Measurements from ENCODE around the gene CKAP2L. TPM values are rescaled to one million over a fixed set of nuclear protein-coding genes. Genes with fewer than 3 reads are reported as not detected.

The CKAP2L gene
- total and polyA plus RNA-seq, 10 of the 15 experiments (the other 5 are each of a cell fraction or from before 2014, with no cell fraction given), result 10.5 to 37.4 (median 20.2) TPM

DNA sequence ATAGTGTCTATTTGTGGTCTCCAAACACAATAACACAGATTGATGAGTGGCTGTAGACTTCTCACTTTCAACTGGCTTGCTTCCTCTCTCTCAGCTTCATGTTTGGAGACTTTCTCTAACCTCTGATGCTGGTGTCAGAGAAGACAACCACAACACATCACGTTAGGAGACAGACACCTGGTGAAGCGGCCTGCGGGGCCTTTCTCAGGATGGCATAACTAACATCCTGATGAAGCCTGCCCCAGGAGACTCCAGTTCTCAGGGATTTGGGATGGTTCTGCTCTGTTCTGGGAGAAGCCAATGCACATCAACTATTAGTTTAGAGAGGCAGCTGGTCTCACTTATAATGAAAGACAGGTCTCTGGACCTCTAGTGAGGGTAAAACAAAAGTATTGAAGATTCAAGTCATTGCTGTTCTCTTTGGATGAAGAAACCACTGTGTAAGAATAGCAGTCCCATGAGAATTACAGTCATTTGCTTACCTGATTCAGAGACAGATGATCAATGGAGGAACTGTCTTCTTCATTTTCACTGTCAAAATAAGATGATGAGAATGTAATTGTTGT lies 17.9 kb upstream of the CKAP2L start (continued):
- TF ChIP-seq, protein P1, sequence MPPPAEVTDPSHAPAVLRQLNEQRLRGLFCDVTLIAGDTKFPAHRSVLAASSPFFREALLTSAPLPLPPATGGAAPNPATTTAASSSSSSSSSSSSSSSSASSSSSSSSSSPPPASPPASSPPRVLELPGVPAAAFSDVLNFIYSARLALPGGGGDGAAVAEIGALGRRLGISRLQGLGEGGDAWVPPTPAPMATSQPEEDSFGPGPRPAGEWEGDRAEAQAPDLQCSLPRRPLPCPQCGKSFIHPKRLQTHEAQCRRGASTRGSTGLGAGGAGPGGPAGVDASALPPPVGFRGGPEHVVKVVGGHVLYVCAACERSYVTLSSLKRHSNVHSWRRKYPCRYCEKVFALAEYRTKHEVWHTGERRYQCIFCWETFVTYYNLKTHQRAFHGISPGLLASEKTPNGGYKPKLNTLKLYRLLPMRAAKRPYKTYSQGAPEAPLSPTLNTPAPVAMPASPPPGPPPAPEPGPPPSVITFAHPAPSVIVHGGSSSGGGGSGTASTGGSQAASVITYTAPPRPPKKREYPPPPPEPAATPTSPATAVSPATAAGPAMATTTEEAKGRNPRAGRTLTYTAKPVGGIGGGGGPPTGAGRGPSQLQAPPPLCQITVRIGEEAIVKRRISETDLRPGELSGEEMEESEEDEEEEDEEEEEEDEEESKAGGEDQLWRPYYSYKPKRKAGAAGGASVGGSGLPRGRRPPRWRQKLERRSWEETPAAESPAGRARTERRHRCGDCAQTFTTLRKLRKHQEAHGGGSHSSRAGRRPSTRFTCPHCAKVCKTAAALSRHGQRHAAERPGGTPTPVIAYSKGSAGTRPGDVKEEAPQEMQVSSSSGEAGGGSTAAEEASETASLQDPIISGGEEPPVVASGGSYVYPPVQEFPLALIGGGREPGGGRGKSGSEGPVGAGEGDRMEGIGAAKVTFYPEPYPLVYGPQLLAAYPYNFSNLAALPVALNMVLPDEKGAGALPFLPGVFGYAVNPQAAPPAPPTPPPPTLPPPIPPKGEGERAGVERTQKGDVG (CRISPR knock-in tag; IDR thresholded peaks at IDR 0.05), result no peak
- TF ChIP-seq, protein P2, sequence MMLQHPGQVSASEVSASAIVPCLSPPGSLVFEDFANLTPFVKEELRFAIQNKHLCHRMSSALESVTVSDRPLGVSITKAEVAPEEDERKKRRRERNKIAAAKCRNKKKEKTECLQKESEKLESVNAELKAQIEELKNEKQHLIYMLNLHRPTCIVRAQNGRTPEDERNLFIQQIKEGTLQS (IDR thresholded peaks at IDR 0.05; ENCODE audit: borderline replicate concordance, extremely low read depth, low read depth, low read length), result no peak
- TF ChIP-seq, protein P3, sequence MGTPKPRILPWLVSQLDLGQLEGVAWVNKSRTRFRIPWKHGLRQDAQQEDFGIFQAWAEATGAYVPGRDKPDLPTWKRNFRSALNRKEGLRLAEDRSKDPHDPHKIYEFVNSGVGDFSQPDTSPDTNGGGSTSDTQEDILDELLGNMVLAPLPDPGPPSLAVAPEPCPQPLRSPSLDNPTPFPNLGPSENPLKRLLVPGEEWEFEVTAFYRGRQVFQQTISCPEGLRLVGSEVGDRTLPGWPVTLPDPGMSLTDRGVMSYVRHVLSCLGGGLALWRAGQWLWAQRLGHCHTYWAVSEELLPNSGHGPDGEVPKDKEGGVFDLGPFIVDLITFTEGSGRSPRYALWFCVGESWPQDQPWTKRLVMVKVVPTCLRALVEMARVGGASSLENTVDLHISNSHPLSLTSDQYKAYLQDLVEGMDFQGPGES (IDR thresholded peaks at IDR 0.05), result no peak
- TF ChIP-seq, protein P4, sequence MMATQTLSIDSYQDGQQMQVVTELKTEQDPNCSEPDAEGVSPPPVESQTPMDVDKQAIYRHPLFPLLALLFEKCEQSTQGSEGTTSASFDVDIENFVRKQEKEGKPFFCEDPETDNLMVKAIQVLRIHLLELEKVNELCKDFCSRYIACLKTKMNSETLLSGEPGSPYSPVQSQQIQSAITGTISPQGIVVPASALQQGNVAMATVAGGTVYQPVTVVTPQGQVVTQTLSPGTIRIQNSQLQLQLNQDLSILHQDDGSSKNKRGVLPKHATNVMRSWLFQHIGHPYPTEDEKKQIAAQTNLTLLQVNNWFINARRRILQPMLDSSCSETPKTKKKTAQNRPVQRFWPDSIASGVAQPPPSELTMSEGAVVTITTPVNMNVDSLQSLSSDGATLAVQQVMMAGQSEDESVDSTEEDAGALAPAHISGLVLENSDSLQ (IDR thresholded peaks at IDR 0.05), result peak; percentile 58
- TF ChIP-seq CHD2 (IDR thresholded peaks at IDR 0.05; ENCODE audit: borderline replicate concordance, low read depth, low read length) (no peak), ZZZ3 (IDR thresholded peaks at IDR 0.05; ENCODE audit: control insufficient read depth, insufficient read length, low read depth) (no peak), RB1 (IDR thresholded peaks at IDR 0.05; ENCODE audit: borderline replicate concordance) (0 out of 2 replicates have a peak, but pooled peaks have one; percentile 12), SPI1 (IDR thresholded peaks at IDR 0.05; ENCODE audit: borderline replicate concordance, insufficient read depth, low read depth, low read length) (peak; percentile 59; the same call in 1 of the 2 replicates), RCOR1 (conservative IDR thresholded peaks at IDR 0.05; ENCODE audit: low read depth, low read length) (peak; percentile 89; the same call in 1 of the 2 replicates), ZNF274 (IDR thresholded peaks at IDR 0.05; ENCODE audit: insufficient read depth, insufficient read length) (no peak), CBFB (IDR thresholded peaks at IDR 0.05; ENCODE audit: low read depth) (peak; percentile 5), MYB (IDR thresholded peaks at IDR 0.05; ENCODE audit: borderline replicate concordance, low read depth, low read length) (no peak), EGR1 (IDR thresholded peaks at IDR 0.05; ENCODE audit: borderline replicate concordance in 1 of 2, low read depth in 2 of 2, low read length in 2 of 2) (no peak), MXI1 (IDR thresholded peaks at IDR 0.05; ENCODE audit: low read depth, low read length) (no peak), SMAD1 (IDR thresholded peaks at IDR 0.05; ENCODE audit: low read depth, partially characterized antibody) (no peak), ZBED1 (IDR thresholded peaks at IDR 0.05; ENCODE audit: borderline replicate concordance) (peak; percentile 46; the same call in 1 of the 2 replicates), YY1 (IDR thresholded peaks at IDR 0.05; ENCODE audit: low read depth, low read length) (peak; percentile 28; the same call in 1 of the 2 replicates), ASH2L (IDR thresholded peaks at IDR 0.05; ENCODE audit: borderline replicate concordance, low read depth) (no peak), POLR2AphosphoS5 (IDR thresholded peaks at IDR 0.05; ENCODE audit: low read length) (no peak), TAF1 (IDR thresholded peaks at IDR 0.05; ENCODE audit: borderline replicate concordance, low read depth, low read length) (no peak)
- TF ChIP-seq, protein P5, sequence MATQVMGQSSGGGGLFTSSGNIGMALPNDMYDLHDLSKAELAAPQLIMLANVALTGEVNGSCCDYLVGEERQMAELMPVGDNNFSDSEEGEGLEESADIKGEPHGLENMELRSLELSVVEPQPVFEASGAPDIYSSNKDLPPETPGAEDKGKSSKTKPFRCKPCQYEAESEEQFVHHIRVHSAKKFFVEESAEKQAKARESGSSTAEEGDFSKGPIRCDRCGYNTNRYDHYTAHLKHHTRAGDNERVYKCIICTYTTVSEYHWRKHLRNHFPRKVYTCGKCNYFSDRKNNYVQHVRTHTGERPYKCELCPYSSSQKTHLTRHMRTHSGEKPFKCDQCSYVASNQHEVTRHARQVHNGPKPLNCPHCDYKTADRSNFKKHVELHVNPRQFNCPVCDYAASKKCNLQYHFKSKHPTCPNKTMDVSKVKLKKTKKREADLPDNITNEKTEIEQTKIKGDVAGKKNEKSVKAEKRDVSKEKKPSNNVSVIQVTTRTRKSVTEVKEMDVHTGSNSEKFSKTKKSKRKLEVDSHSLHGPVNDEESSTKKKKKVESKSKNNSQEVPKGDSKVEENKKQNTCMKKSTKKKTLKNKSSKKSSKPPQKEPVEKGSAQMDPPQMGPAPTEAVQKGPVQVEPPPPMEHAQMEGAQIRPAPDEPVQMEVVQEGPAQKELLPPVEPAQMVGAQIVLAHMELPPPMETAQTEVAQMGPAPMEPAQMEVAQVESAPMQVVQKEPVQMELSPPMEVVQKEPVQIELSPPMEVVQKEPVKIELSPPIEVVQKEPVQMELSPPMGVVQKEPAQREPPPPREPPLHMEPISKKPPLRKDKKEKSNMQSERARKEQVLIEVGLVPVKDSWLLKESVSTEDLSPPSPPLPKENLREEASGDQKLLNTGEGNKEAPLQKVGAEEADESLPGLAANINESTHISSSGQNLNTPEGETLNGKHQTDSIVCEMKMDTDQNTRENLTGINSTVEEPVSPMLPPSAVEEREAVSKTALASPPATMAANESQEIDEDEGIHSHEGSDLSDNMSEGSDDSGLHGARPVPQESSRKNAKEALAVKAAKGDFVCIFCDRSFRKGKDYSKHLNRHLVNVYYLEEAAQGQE (IDR thresholded peaks at IDR 0.05; ENCODE audit: low read depth, low read length), result no peak
